HG02840 (cell line): Measurements from ENCODE around the gene SMAD4.
A peak's percentile ranks its signal among the peaks of the same experiment; 100 is the strongest.
"Not testable (repeated sequence)": the region's sequence is repeated elsewhere in the genome, so short reads cannot be mapped to it uniquely, and the experiment has no call there.

ENCODE experiments used
- ATAC-seq: cut with Tn5 transposase; IDR thresholded peaks from one replicate; pipeline ENCODE4 v1.9.1; 2021; ENCODE audit warnings: mild to moderate bottlenecking, moderate library complexity, moderate number of reproducible peaks; ENCODE audit not compliant: unreplicated experiment, low FRiP score

Gene SMAD4

DNA sequence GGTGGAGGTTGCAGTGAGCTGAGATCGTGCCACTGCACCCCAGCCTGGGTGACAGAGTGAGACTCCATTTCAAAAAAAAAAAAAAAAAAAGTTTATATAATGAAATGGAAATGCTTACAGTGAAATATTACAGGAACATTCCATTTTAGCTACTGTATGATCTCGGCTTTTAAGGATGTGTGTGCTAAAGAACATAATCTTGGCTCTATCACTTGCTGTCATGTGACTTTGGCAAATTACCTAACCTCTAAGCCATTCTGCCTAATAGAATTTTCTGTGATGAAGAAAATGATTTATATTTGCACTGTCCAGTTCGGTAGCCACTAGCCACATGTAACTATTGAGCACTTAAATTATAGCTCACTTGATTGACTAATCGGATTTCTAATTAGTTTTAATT, 36.3 kb downstream of the SMAD4 start:
- no peak for ATAC-seq

DNA sequence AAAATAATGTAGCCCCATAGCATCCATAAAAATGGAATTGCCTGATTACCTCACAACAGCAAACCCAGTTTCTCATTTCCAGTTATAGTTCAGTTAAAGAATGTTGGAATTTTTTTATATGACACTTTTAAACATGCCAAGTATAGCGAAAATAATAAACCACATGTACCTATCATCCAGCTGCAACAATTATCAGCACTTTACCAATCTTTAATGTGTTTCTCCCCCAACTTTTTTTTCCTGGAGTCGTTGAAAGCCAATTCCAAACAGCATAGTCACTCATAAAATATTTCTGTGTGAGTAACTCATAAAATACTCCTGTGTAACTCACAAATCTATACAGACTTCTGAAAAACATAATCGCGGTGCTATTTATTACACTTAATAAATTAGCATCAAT, 38.1 kb downstream of the SMAD4 start:
- ATAC-seq = no peak

DNA sequence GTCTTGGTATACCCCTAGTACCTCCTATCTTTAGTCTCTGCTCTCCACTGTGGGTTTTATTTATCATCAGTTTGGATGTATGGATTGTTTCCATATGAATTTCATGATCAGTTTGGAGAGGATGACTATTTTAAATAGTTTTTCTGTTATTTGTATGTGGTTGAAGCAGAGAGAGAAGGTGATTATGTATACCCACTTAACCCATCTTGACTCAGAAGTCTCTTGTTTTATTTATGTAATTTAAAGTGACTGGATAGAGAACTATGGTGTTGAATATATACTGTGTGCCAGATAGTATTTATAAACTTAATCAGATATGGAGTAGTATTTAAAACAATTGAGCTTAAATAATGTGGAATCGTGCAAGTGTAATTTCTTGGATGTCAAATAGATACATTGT, 39.9 kb downstream of the SMAD4 start:
- ATAC-seq = no peak

DNA sequence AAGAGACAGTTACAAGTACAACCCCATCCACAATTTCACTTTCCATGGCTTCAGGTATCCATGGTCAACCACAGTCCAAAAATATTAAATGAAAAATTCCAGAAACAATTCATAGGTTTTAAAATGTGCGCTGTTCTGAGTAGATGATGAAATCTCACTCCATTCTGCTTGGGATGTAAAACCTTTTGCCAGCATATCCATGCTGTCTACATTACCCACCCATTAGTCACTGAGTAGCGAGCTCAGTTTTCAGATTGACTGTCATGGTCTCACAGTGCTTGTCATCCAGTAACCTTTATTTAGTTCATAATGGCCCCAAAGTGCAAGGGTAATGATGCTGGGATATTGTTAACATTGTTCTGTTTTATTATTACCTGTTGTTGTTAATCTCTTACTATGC, 40.5 kb downstream of the SMAD4 start:
- ATAC-seq = no peak

DNA sequence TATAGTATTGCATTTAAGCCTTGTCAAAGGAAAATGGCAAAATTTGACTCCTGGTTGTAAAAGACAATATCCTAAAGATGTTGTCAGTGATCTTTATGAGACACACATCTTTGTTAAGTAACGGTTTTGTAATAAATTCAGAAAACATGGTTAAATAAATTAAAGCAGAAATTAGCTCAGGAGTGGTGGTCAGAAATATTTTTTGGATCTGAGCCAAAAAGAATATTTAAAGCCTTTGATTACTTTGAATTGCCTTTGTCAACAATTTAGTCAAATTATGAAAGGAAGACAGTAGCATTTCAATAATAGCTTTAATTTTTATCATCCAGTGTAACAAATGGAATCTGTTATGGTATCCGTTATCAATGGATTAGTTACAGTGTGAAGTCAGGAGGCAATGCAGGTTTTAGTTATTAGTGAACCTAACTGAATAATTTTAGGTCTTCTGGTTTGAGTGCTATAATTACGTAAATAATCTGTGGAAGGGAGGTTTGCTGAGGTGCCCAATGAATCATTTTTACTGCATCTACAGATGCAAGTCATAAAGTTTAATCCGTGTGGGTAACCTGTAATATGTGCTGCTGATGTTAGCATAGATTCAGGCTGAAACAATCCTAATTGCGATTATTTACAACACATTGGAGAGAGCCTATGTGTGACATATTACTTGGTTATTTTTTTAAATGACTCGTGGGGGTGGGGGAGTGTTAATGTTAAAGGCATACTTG, 42.7 kb downstream of the SMAD4 start:
- ATAC-seq = no peak

DNA sequence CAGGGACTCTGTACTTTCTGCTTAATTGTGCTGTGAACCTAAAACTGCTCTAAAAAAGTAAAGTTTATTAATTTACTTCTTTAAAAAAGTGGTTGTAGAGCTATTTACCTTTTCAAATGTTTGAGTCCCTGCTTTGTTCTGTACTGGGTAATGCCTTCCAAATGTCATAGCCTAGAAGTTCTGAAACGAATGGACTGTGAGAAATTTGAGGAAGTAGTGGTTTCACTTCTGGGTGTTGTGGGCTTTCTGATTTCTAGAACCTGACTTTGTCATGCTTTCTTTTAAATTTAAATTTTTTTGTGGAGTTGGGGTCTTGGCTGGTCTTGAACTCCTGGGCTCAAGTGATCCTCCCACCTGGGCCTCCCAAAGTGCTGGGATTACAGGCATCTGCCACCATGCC, 44.6 kb downstream of the SMAD4 start:
- peak; percentile 66 for ATAC-seq

DNA sequence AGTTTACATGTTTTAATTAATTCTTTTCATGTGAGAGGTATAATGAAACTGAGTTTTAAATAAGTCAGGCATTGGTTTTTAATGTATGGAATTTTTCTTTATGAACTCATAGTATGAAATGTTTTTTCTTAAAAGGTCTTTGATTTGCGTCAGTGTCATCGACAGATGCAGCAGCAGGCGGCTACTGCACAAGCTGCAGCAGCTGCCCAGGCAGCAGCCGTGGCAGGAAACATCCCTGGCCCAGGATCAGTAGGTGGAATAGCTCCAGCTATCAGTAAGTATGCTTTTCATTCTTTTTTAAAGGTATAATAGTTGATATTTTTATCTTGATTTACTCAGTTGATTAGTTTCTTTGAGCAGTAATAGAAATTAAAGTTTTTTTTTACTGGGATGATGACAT, 46.5 kb downstream of the SMAD4 start:
- no peak for ATAC-seq

DNA sequence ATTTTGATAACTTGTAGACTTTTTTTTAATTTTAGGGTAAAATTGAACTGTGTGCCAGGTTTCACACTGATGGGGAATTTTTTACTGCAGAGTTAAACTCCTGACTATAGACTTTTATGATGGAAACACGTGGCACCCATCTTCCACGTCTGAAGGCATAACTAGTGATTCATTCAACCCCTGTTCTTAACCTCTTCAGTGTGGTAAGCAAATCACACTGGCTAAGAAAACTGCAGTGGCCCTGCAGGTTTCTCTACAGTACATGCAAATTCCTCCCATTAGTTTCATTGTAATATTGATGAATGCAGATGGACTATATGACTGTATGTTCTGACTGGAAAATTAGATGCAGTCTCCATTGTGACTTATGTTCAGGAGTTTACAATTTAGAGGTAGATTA, 47.2 kb downstream of the SMAD4 start:
- ATAC-seq = peak; percentile 67

DNA sequence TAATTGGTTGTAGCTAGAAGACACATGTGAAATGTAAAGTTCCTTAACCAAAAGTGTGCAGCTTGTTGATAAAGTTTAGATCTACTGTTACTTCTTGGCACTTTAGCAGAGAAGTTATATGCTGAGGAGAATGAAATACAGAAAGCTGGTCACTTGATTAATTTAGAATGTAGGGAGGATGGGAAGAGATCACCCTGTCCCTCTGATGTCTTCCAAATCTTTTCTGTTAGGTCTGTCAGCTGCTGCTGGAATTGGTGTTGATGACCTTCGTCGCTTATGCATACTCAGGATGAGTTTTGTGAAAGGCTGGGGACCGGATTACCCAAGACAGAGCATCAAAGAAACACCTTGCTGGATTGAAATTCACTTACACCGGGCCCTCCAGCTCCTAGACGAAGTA, 48.0 kb downstream of the SMAD4 start:
- ATAC-seq = no peak

DNA sequence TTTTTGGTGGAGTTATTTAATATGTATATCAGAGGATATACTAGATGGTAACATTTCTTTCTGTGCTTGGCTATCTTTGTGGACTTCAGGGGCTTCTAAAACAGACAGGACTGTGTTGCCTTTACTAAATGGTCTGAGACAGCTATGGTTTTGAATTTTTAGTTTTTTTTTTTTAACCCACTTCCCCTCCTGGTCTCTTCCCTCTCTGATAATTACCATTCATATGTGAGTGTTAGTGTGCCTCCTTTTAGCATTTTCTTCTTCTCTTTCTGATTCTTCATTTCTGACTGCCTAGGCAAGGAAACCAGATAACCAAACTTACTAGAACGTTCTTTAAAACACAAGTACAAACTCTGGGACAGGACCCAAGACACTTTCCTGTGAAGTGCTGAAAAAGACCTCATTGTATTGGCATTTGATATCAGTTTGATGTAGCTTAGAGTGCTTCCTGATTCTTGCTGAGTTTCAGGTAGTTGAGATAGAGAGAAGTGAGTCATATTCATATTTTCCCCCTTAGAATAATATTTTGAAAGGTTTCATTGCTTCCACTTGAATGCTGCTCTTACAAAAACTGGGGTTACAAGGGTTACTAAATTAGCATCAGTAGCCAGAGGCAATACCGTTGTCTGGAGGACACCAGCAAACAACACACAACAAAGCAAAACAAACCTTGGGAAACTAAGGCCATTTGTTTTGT, 52.7 kb downstream of the SMAD4 start:
- peak; percentile 63 for ATAC-seq

DNA sequence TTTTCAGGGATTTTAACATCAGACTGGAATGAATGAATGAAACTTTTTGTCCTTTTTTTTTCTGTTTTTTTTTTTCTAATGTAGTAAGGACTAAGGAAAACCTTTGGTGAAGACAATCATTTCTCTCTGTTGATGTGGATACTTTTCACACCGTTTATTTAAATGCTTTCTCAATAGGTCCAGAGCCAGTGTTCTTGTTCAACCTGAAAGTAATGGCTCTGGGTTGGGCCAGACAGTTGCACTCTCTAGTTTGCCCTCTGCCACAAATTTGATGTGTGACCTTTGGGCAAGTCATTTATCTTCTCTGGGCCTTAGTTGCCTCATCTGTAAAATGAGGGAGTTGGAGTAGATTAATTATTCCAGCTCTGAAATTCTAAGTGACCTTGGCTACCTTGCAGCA, 53.4 kb downstream of the SMAD4 start:
- ATAC-seq = no peak

DNA sequence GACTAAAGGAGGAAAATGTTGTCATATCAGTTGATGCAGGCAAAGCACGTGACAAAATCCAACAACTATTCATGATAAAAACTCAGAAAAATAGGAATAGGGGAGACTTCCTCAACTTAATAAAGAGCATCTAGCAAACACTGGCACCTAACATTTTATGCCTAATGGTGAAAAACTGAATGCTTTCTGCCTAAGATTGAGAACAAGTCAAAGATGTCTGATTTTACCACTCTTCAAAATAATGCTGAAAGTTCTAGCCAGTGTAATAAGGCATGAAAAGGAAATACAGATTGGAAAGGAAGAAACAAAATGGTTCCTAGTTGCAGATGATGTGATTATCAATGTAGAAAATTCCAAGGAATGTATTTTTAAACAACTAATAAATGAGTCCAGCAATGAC, 58.4 kb downstream of the SMAD4 start:
- no peak for ATAC-seq

DNA sequence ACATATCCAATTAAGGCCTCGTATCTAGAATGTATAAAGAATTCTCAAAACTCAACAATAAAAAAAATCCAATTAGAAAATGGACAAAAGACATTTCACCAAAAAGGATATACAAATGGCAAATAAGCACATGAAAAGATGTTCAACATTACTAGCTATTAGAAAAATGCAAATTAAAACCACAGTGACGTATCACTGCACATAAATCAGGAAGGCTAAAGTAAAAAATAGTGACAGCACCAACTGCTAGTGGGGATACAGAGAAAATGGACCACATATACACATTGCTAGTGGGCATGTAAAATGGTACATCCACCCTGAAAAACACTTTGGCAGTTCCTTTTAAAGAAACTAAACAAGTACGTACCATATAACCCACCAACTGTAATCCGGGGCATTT, 59.7 kb downstream of the SMAD4 start:
- ATAC-seq = no peak

DNA sequence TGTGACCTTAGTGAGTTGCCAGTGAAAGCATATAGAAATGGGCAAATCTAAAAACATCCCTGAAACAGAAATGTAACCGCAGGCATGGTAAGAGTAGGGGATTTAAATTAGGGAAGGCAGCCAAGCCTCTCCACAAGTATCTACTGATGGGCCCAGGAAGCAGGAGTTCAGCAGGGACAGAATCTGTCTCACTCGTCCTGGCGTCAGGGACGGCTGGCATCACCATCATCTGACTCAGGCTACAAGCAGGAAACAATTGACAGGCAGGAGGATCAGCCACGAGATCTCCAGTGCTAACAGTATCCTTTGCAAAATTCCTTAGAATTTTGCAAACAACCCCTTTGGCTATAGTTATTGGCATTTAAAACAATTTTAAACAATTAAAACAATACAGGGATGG, 61.3 kb downstream of the SMAD4 start:
- no peak for ATAC-seq

DNA sequence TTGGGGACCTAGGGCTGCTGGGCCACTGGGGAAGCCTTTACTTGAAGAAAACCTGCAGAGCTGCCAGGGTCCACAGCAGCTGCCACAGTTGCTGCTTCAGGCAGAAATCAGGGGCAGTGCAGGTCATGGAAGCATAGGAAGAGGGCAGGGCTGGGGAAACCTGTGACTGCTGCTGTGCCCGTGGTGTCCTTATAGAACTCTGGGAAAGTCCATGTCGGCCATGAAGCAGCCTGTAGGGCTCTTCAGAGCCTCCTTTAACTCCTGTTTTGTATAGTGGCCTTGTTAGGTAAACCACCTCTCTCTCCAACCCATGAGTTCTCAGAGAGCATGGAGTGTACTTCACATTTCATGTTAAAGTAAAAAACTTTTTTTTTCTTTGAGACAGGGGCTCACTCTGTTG, 62.1 kb downstream of the SMAD4 start:
- ATAC-seq = no peak

DNA sequence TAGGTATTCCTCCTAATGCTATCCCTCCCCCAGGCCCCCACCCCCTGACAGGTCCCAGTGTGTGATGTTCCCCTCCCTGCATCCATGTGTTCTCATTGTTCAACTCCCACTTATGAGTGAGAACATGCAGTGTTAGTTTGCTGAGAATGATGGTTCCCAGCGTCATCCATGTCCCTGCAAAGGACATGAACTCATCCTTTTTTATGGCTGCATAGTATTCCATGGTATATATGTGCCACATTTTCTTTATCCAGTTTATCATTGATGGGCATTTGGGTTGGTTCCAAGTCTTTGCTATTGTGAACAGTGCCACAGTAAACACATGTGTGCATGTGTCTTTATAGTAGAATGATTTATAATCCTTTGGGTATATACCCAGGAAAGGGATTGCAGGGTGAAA, 63.0 kb downstream of the SMAD4 start:
- ATAC-seq = not testable (repeated sequence)

DNA sequence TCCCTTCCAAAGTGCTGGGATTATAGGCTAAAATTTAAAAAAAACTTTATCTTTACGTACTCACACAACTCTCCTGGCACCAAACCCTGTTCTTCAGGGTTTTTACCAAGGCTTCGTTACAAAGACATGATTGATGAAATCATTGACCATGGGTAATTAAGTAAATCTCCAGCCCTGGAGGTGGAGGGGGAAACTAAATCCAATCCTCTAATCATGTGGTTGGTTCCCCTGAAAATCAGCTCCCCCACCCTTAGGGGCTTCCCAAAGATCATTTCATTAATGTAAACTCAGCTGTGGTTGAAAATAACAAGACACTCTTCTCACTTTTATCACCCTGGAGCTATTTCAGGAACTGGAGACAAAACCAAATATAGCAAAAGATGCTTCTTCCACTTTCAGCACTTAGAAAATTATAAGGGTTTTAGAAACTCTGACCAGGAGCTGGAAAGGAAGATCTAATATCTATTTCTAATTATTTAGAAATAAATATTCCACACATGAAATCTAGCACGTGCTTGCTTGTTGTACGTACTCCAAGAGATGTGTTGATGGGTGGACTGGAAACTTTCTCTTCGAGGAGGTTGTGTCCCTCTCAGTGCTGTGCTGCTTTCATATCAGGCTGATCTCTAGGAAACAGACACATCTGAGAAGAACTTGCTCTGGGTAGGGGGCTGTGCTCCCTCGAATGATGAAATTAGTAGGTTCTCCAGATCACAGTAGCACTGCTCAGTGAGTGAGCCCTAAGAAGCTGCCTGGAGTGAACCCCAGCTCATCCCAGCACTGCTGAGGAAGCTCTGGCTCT, 67.2 kb downstream of the SMAD4 start:
- ATAC-seq = no peak

DNA sequence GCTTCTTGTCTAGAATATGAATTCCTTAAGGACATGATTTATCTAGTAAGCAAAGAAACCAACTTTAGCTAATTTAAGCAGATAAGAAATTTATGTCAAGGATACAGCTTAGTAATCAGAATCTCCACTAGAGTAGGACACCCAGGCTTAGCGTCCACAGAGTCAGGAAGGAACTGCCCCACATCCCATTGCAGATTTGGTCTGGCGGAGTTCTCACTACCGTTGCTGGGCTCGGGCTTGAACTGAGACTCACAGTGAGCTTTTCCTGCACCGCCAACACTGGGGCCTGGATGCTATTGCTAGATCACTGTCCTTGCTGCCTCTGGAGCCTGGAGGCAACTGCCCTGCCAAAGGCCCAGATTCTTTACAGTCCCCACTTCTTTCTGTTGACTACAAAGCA, 68.1 kb downstream of the SMAD4 start:
- no peak for ATAC-seq

DNA sequence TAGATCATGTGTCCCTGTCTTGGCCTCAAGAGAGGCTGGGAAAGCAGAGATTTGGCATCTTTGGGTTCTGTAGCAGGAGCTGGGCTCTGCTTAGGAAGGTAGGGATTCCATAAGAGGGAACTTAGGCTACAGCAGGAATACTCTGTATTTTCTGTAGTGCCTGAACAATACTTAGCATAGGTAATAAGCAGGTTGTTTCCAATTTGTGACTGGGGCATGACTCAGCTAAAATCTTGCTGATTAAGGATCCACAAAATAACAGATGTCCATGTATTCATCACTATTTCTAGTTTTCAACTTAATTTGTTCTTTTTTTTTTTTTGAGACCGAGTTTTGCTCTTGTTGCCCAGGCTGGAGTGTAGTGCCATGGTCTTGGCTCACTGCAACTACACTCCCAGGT, 68.5 kb downstream of the SMAD4 start:
- no peak for ATAC-seq

DNA sequence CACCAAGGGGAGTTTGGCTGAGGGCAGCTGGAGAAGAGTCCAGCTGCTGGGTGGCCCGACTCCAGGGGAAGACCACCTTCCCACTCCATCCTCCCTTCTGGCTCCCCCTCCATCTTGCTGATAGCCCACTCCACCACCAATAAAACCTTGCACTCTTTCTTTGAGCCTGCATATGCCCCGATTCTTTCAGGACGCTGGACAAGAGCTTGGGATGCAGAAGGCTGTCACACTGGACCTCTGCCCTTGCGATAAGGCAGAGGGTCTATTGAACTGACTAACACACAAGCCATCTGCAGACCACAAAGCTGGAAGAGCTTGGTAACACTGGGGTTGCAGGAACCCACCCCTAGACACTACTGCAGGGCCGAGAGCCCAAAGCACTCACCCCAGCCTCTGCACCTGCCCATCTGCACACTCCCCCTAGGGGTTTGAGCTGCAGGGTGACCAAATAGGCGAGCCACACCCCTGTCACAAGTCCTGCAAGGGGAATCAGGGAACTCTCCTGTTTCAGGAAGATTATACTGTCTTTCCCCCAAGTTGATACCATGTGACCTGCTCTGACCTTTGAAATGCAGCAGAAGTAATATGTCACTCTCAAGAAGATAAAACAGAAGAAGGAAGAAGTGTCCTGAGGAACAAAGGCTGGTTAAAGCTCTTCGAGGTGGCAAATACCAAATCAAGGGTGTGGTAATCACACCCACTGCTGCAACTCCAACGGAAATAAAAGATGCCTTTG, 70.5 kb downstream of the SMAD4 start:
- no peak for ATAC-seq

DNA sequence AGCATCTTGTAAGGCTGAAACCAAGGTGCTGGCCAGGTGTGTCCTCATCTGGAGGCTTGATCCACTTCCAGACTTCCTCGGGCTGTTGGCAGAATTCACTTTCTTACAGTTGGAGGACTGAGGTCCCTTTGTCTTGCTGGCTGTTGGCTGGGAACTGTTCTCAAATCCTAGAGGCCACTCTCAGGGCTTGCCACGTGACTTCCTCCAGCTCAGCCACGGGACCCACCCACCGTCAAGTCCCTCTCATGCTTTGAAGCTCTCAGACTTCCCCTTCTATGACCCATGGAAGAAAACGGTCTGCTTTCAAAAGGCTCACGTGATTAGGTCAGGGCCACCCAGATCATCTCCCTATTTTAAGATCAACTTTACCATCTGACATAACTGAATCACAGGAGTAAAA, 77.1 kb downstream of the SMAD4 start:
- no peak for ATAC-seq
